Omental fat pad (tissue), 4 donors: ENCODE results near the gene PAX5. TPM values are rescaled to one million over a fixed set of nuclear protein-coding genes. Genes with fewer than 3 reads are reported as not detected.

Experiments used
- ATAC-seq: fragments of 150-250 bp; one replicate; pipeline ENCODE4 v1.9.1; 2016; ENCODE audit warnings: mild to moderate bottlenecking, moderate library complexity; ENCODE audit not compliant: low FRiP score
- DNase-seq: peaks from one replicate; pipeline ENCODE4 v3.0.0-alpha.2; 2019; ENCODE audit warnings: low spot score
- total RNA-seq, 4 donors: library from RNA; depleted of rRNA; stranded (reverse); fragments of >200 nt; gene quantifications; one replicate each; pipeline ENCODE4 v1.1.0, GENCODE V29; 2016
- TF ChIP-seq, protein P1 (sequence below), 3 donors: fragments of 450-650 bp; IDR thresholded peaks; one replicate each; pipeline ENCODE4 v1.5.1; 2016 to 2017; ENCODE audit warnings: antibody characterized with exemption in 3 of 3, mild to moderate bottlenecking in 3 of 3, moderate library complexity in 2 of 3

Gene PAX5
- total RNA-seq, 4 donors from 2014 or later: 0.09 to 1.2 (median 0.24) TPM; not detected in 1

- TF ChIP-seq, protein P1, sequence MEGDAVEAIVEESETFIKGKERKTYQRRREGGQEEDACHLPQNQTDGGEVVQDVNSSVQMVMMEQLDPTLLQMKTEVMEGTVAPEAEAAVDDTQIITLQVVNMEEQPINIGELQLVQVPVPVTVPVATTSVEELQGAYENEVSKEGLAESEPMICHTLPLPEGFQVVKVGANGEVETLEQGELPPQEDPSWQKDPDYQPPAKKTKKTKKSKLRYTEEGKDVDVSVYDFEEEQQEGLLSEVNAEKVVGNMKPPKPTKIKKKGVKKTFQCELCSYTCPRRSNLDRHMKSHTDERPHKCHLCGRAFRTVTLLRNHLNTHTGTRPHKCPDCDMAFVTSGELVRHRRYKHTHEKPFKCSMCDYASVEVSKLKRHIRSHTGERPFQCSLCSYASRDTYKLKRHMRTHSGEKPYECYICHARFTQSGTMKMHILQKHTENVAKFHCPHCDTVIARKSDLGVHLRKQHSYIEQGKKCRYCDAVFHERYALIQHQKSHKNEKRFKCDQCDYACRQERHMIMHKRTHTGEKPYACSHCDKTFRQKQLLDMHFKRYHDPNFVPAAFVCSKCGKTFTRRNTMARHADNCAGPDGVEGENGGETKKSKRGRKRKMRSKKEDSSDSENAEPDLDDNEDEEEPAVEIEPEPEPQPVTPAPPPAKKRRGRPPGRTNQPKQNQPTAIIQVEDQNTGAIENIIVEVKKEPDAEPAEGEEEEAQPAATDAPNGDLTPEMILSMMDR (IDR thresholded peaks at IDR 0.05): no peak
- ATAC-seq (no peak), DNase-seq (no peak)
These were observed 100.3 kb downstream of the PAX5 start for GRCh38 chr9:36933676-36934215.

DNA sequence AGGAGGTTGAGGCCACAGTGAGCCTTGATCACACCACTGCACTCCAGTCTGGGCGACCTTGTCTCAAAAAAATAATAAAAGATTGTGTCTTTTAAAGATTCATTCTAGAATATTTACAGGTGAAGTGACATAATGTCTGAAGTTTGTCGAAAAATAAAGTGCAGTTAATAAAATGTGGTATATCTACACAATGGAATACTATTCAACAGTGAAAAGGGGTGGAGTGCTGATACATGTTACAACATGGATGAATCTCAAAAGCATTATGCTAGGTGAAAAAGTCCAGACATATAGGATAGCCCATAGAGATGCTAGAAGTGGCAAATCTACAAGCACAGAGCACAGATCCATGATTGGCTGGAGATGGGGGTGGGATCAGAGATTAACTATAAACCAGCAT, 101.9 kb downstream of the PAX5 start:
- ATAC-seq (no peak), DNase-seq (no peak)

DNA sequence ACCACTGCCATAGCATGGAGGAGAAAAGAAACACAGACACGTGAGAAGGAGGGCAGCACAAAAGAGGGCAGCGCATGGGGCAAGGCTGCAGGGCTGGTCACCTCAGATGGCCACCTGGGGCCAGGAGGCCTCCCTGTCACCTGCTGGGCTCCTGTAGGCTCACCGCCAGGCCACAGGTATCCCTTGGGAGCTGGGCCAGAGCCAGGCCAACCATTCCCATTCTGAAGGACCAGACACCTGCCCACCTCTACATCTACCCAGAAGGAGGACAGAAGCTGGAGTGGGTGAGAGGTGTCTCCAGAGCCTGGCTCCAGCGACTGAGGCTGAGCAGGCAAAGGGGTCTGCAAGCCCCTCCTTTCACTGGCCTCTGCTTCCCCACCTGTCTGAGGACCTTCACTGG, 103.1 kb downstream of the PAX5 start:
- DNase-seq (no peak), ATAC-seq (no peak)
- TF ChIP-seq, protein P1 (IDR thresholded peaks at IDR 0.05): no peak

More for the DNA sequence above, 101.9 kb downstream of the PAX5 start:
- TF ChIP-seq, protein P1 (IDR thresholded peaks at IDR 0.05): no peak

- DNase-seq (no peak), ATAC-seq (no peak)
- TF ChIP-seq, protein P1 (IDR thresholded peaks at IDR 0.05): no peak
These were observed 104.8 kb downstream of the PAX5 start for GRCh38 chr9:36929350-36929675.

DNA sequence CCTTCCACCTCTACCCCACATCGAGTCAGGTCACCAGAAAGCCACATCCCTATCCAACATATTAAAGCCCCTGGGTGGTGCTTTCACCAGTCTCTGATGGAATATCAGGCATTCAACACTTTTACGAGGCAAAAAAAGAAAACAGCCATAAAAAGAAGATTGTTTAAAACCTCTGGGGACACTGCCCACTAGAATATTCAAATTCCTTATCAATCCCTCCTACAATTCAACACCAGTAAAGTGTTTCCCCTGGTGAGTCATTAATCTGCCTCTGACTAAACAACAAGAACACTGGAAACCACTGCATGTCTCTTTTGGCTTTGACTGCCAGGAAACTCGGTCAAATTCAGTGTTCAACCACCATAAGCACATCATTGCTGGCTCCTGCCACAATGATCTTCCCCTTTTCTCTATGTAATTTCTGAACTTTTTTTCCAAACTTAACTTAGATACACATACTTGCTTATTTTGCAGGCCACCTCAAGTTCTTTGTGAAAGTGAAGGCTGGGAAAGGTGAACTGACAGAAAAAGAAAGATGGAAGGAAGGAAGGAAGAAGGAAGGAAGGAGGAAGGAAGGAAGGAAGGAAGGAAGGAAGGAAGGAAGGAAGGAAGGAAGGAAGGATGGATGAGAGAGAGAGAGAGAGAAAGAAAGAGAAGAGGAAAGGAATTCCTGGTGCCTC, 105.3 kb downstream of the PAX5 start:
- ATAC-seq (no peak), DNase-seq (no peak)
- TF ChIP-seq, protein P1 (IDR thresholded peaks at IDR 0.05): no peak

DNA sequence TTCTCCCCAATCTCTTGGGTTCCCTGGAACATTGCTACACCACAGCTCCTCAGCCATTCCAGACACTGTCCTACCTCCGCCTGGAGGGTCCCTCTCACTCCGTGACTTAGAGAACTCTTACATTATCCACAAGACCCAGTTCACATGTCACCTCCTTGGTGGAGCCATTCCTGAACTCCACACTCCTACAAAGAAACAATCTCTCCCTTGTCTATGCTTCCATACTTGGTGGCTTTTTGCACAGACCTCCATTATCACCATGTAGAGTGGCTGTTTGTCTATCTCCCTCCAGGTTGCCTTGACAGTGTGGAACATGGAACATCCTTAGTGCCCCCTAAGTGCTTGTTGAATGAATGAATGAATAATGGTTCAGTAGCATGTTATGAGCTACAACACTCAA, 105.9 kb downstream of the PAX5 start:
- ATAC-seq: no peak
- TF ChIP-seq, protein P1 (IDR thresholded peaks at IDR 0.05): no peak
- no peak for DNase-seq

DNA sequence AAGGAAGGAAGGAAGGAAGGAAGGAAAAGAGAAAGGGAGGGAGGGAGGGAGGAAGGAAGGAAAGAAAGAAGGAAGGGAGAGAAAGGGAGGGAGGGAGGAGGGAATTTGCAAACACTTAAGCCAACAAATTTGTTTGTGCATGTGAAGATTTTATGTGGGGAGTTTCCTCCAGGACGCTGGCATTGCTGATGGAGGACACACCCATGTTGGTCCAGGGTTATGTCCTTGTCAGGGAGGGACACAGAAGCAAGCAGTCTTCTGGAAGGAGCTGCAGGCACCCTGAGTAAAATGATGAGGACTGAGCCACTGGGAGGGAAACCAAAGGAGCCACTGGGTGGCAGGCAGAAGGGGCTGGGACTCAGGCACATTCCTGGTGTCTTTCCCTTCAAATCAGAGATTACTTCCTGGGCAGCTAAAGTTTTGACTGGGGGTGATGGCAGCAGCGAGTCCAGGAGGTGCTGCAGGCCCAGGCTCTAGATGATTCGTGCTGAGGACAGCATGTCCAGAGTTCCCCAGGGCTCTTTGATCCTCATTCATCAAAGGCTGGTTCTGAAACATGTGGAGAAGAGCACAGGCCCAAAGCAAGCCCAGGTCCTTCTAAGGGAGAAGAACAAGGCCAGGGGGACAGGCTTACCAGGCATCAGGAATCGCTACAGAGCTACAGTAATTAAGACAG, 109.2 kb downstream of the PAX5 start:
- no peak for DNase-seq
- TF ChIP-seq, protein P1 (IDR thresholded peaks at IDR 0.05): no peak
- no peak for ATAC-seq
